Type B pancreatic cell (in vitro differentiated cells): ENCODE data around the gene RPL7L1. TPM values are rescaled to one million over a fixed set of nuclear protein-coding genes. Genes with fewer than 3 reads are reported as not detected.
A peak's percentile ranks its signal among the peaks of the same experiment; 100 is the strongest.

Source experiments
- DNase-seq: peaks from one replicate; pipeline ENCODE4 v3.0.0; 2021; ENCODE audit warnings: mixed read lengths; ENCODE audit not compliant: unreplicated experiment; ENCODE audit errors: extremely low spot score
- H3K27ac Mint-ChIP-seq: 2 replicates; pipeline ENCODE4 v1.8.0; 2021; ENCODE audit warnings: mild to moderate bottlenecking, mixed read lengths
- H3K27me3 Mint-ChIP-seq: 2 replicates; pipeline ENCODE4 v1.8.0; 2021; ENCODE audit warnings: mixed read lengths
- H3K36me3 Mint-ChIP-seq: 2 replicates; pipeline ENCODE4 v1.8.0; 2021; ENCODE audit warnings: mixed read lengths
- H3K4me1 Mint-ChIP-seq: one replicate; pipeline ENCODE4 v1.8.0; 2021; ENCODE audit warnings: mixed read lengths; ENCODE audit not compliant: unreplicated experiment
- H3K4me3 Mint-ChIP-seq: 2 replicates; pipeline ENCODE4 v1.8.0; 2021; ENCODE audit warnings: mild to moderate bottlenecking, mixed read lengths
- H3K9me3 Mint-ChIP-seq: 2 replicates; pipeline ENCODE4 v1.8.0; 2021; ENCODE audit warnings: mixed read lengths
- CTCF ChIP-seq: fragments of 200-600 bp; sonication (generic); conservative IDR thresholded peaks from 2 replicates; pipeline ENCODE4 v1.5.0; 2021; ENCODE audit warnings: antibody characterized with exemption, mild to moderate bottlenecking
- long read RNA-seq: library from polyadenylated mRNA; unstranded; transcript quantifications from one replicate; pipeline ENCODE4 v2.0.0, GENCODE V29; 2020
- total RNA-seq: library from RNA; stranded (reverse); gene quantifications from 2 replicates; pipeline ENCODE4 v1.2.1, GENCODE V29; 2021; ENCODE audit warnings: low replicate concordance

The RPL7L1 gene
- total RNA-seq: 83.4 and 101 TPM in 2 replicates
- long read RNA-seq, full-length matches to known transcripts: 169 of 268 reads
- long read RNA-seq, partial matches to known transcripts: 62 of 268 reads
- long read RNA-seq, other reads (novel, unspliced or antisense): 37 of 268 reads

DNA sequence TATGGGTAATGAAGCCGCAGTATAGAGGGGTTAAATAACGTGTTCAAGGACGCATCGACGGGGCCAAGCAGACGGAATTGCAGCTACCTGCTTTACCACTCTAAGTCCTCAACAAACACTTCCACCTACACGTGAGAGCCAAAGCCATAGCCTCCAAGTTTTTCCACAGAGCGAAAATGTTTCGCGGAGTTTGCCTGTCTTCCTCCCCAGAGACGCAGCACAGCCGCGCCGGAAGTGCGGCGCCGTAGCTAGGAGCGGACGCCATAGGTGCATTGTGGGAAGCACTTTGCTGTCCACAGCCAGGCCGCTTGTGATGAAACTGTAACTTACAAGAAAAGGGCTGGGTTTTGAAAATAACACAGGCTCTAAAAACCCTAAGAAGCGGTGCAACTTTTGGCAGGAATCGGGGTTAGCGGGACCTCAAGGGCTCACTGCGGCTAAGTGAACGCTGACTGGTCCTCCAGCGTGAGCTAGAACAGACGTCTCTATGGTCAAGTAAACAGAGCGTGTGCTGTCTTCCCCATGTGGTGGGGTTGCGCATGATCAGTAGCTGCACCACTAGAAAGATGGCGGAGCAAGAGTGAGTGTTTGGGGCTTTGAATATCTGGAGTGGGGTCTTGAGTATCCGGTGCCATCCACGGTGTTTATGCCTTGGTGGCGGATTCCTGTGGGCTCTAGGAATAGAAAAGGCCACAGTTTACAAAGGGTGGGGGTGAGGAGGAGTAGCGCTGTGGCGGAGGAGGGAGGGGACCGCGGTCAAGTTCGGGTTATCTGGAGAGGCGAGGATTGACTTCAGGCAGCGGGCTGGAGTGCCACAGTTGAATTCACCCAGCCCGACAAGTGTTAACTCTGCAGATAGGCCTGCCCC lies at the start of gene RPL7L1:
TSS of gene RPL7L1 (plus strand) at position 245 of the 868 bp plus-strand sequence. CDS start at position 540, 295 bp downstream.
- Mint-ChIP-seq H3K27ac (peak within 1 kb of the TSS; percentile 99), H3K9me3 (no peaks in the 10 kb centered on the region), H3K4me3 (peak within 1 kb of the TSS; percentile 100), H3K4me1 (peaks cover 12% of the 10 kb centered on the region), H3K36me3 (peaks cover 19% of the 10 kb centered on the region), H3K27me3 (no peaks in the 10 kb centered on the region)
- peak; percentile 83 for DNase-seq
- peak; percentile 46 for TF ChIP-seq CTCF

DNA sequence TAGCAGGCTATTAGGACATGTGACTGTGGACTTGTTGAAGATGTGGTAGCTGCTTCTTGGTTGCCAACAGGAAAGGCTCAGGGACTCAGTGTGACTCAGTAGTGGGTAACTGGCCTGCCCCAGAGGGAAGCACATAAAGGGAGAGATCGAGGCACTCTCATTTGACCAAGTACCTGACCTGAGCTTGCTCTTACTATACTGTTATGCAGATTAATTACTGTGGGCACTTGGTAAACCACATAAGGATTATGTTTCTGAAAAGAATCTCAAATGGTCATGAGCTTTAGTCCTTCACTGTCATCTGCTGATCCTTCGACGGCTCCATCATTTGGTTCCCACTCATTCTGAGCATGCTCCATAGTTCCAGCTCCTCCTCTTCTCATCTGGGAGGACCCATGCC lies 48.2 kb upstream of the RPL7L1 start:
- Mint-ChIP-seq H3K4me3 (no peak overlapping the region), H3K36me3 (peaks cover 30% of the 10 kb centered on the region), H3K27ac (no peak overlapping the region)

GRCh38 chr6:42834056-42834455 lies 45.4 kb upstream of the RPL7L1 start:
- H3K36me3 Mint-ChIP-seq: peaks cover 16% of the 10 kb centered on the region
- TF ChIP-seq CTCF: no peak
- no peak for DNase-seq
- H3K27ac Mint-ChIP-seq: no peak overlapping the region
- H3K27me3 Mint-ChIP-seq: no peaks in the 10 kb centered on the region
- no peak overlapping the region for H3K4me3 Mint-ChIP-seq
- H3K9me3 Mint-ChIP-seq: no peaks in the 10 kb centered on the region
- H3K4me1 Mint-ChIP-seq: no peaks in the 10 kb centered on the region

More for the DNA sequence above, 48.2 kb upstream of the RPL7L1 start:
- TF ChIP-seq CTCF: no peak
- Mint-ChIP-seq H3K9me3 (no peaks in the 10 kb centered on the region), H3K27me3 (no peaks in the 10 kb centered on the region), H3K4me1 (no peaks in the 10 kb centered on the region)
- DNase-seq: no peak

DNA sequence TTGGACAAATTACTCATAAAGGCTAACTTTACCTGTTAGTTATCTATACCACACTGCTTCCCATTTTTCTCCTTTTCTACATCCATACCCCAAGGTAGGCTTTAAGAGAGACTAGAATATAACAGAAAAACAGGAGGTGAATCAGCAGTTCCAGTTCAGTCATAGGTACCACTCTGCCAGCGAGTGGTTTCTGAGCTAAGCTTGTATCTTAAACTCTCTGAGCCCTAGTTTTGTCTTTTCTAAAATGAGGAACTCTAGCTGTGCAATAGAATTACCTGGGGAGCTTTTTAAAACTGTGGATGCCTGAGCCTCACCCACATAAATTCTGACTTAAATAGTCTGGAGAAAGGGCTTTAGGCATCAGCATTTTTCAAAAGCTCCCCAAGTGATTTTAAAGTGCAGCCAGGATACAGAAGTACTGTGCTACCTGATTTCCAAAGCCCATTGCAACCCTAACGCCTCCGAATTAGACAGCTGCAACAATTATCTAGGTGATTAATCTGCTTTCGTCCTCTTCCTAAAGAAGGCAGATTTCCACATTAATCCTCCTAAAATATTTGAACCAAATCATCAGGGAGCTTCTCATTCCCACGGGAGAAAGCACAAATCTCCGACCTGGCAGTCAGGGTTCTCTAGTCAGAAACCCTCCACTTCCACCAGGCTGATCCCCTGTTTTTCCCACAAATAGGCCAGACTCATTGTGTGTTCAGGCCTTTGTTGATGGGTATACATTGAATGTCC lies 37.4 kb upstream of the RPL7L1 start:
- peaks cover 12% of the 10 kb centered on the region for H3K36me3 Mint-ChIP-seq
- H3K27ac Mint-ChIP-seq: no peak overlapping the region
- no peaks in the 10 kb centered on the region for H3K27me3 Mint-ChIP-seq
- TF ChIP-seq CTCF: no peak
- H3K4me3 Mint-ChIP-seq: no peak overlapping the region
- DNase-seq: no peak
- H3K4me1 Mint-ChIP-seq: peaks cover 5% of the 10 kb centered on the region
- no peaks in the 10 kb centered on the region for H3K9me3 Mint-ChIP-seq

GRCh38 chr6:42845327-42845694 lies 34.1 kb upstream of the RPL7L1 start:
- Mint-ChIP-seq H3K36me3 (peaks cover 12% of the 10 kb centered on the region), H3K27me3 (no peaks in the 10 kb centered on the region), H3K27ac (no peak overlapping the region), H3K4me3 (no peak overlapping the region), H3K9me3 (no peaks in the 10 kb centered on the region), H3K4me1 (peaks cover 5% of the 10 kb centered on the region)
- DNase-seq: no peak
- no peak for TF ChIP-seq CTCF
